AG08396 (cell line): ENCODE measurements around the gene HYAL2.
A peak's percentile ranks its signal among the peaks of the same experiment; 100 is the strongest.

Experiments used
- DNase-seq: peaks from one replicate; pipeline ENCODE4 v3.0.0; 2012; ENCODE audit warnings: low spot score, mixed read lengths

HYAL2 gene

DNA sequence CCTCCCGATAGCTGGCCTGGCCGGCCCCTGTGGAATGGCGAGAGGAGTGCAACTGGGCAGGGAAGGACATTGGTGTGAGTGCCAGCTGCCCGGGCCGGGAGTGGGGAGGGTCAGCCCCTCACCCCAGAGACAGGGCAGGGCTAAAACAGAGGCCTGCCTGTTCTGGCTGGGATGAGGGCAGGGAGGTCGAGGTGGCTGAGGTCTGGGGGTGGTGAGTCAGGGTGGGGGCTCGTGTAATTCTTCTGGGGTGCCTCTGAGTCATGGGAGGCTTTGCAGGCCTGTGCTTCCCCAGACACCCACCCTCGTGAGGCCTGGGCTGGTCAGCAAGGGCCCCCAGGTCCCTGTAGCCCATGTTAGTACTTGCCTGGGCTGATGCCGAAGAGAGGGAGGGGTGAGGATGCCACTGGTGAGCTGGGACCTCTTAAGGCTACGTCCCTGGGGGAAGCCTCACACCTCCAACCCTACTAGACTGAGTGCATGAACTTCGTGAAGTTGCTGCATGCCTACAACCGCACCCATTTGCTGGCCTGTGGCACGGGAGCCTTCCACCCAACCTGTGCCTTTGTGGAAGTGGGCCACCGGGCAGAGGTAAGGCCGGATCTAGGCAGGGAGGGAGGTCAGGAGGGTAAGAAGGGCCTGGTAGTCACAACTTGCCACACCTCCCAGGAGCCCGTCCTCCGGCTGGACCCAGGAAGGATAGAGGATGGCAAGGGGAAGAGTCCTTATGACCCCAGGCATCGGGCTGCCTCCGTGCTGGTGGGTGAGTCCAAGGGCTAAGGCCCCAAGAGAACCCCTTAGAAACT lies 51.9 kb downstream of the HYAL2 start:
- DNase-seq = peak; percentile 37

DNA sequence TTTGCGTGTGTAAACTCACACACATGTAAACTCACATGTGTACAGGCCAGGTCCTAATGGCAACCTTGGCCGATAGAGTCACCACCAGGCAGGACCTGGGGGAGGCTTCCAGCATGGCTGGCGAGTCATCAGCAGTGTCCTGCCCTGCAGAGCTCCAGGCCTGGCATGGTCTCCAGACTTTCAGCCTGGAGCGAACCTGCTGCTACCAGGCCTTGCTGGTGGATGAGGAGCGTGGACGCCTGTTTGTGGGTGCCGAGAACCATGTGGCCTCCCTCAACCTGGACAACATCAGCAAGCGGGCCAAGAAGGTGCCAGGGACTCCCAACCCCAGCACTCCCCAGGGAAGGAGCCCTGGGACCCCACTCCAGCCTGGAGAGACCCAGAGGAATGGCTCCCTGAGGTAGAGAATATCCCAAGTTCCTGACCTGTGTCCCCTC lies 52.5 kb downstream of the HYAL2 start:
- peak; percentile 83 for DNase-seq

DNA sequence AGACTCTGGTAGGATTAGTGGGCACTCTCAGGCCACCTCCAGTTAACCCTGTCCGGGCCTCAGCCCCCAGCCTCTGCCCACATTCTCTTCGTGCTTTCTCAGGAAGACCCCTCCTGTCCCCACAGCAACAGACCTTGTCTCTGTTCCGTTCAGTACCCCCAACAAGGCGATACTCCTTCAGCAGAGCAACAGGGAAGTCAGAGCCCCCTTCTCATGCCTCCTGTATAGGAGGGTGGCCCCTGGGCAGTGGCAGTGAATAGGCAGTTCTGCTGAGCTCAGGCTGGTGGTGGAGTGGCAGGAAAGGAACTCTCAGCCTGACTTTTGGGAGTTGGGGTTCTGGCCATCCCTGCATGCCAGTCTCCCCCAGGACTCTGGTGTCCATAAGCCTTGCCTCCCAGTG lies 53.1 kb downstream of the HYAL2 start:
- DNase-seq = no peak

DNA sequence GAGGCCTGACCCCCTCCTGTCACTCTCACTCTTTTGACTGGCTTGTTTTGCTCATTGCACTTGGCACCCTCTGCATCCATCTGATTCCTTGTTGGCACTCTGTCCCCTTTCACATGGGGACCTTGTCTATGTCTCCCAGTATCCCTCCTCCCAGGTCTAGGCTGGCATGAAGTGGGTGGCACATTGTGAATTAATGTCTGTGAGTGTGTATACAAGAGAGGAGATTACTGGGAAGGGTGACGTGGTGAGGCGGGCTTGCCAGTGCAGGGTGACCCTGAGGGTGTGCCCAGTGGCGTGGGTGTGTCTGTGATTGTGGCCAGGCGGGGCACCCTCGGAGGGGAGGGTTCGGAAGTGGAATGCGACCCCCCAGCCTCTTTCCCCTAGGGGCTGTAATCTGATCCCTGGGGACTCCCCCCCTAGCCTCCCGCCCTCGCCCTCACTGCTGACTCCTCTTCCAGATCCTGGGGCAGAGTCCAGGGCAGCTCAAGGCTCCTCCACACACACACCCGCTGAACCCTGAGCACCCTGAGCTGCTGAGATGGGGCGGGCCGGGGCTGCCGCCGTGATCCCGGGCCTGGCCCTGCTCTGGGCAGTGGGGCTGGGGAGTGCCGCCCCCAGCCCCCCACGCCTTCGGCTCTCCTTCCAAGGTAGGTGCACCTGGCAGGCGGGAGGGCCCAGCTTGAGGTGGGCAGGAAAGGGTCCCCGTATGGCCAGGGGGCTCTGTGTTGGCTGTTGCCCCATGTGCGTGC lies 53.7 kb downstream of the HYAL2 start, which contains the start of gene SEMA3B:
TSS of gene SEMA3B (plus strand) at position 445 of the 749 bp plus-strand sequence. CDS start at position 539, 94 bp downstream.
- DNase-seq = peak; percentile 79

DNA sequence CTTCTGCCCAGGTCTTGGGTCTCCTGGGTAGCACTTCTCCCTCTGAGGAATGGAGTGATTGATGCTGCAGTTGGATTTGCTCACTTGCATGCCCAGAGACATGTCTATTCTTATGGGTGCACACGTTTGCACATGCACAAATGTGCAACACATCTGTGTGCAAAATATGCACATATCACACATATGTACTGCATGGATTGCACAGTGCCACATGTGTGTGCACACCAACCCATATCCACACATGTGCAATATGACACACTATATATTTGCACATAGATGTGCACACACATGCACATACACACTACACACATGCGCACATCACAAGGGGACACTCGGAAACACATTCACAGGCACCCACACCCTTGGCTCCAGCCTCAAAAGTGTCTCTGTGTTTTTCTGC lies 54.3 kb downstream of the HYAL2 start:
- no peak for DNase-seq
